Activated T-helper 17 cell treated with anti-CD3 and anti-CD28 coated beads, Interleukin-2, amount 50 U/mL, for 72 hours (primary cell): ENCODE results near the gene FKBP5. TPM values are rescaled to one million over a fixed set of nuclear protein-coding genes. Genes with fewer than 3 reads are reported as not detected.
A peak's percentile ranks its signal among the peaks of the same experiment; 100 is the strongest.

Source experiments
- ATAC-seq: fragments of 150-1000 bp; cut with Tn5 transposase; replicated peaks from 2 replicates; pipeline ENCODE4 v1.10.0; 2021; ENCODE audit warnings: mild to moderate bottlenecking, moderate library complexity
- H3K27ac Mint-ChIP-seq: one replicate; pipeline ENCODE4 v1.8.0; 2022; ENCODE audit warnings: mixed read lengths
- H3K27me3 Mint-ChIP-seq: one replicate; pipeline ENCODE4 v1.8.0; 2022; ENCODE audit warnings: mixed read lengths
- H3K36me3 Mint-ChIP-seq: one replicate; pipeline ENCODE4 v1.8.0; 2022; ENCODE audit warnings: low read depth, mild to moderate bottlenecking, mixed read lengths
- H3K4me1 Mint-ChIP-seq: one replicate; pipeline ENCODE4 v1.8.0; 2022; ENCODE audit warnings: mixed read lengths
- H3K4me3 Mint-ChIP-seq: one replicate; pipeline ENCODE4 v1.8.0; 2022; ENCODE audit warnings: mild to moderate bottlenecking, mixed read lengths
- H3K9me3 Mint-ChIP-seq: one replicate; pipeline ENCODE4 v1.8.0; 2022; ENCODE audit warnings: mixed read lengths
- total RNA-seq, 2 donors: library from RNA; stranded (reverse); gene quantifications; one replicate each; pipeline ENCODE4 v1.2.3, GENCODE V29; 2022

The FKBP5 gene
- total RNA-seq, 2 donors from 2014 or later = 39.9 to 101 TPM

GRCh38 chr6:35642471-35643161 lies 46.1 kb downstream of the FKBP5 start:
- peaks cover 43% of the 10 kb centered on the region for H3K4me1 Mint-ChIP-seq

GRCh38 chr6:35640017-35640664 lies 48.6 kb downstream of the FKBP5 start:
- Mint-ChIP-seq H3K9me3 (no peaks in the 10 kb centered on the region), H3K27me3 (no peaks in the 10 kb centered on the region), H3K4me3 (peak overlapping the region; percentile 60), H3K27ac (peak overlapping the region; percentile 79), H3K4me1 (peaks cover 39% of the 10 kb centered on the region), H3K36me3 (peaks cover 93% of the 10 kb centered on the region)
- ATAC-seq = peak; percentile 81

More at GRCh38 chr6:35642471-35643161, 46.1 kb downstream of the FKBP5 start:
- no peaks in the 10 kb centered on the region for H3K27me3 Mint-ChIP-seq
- no peaks in the 10 kb centered on the region for H3K9me3 Mint-ChIP-seq
- peak overlapping the region; percentile 33 for H3K4me3 Mint-ChIP-seq
- peak overlapping the region; percentile 26 for H3K27ac Mint-ChIP-seq
- no peak for ATAC-seq
- peaks cover 93% of the 10 kb centered on the region for H3K36me3 Mint-ChIP-seq

GRCh38 chr6:35638679-35639078 lies 50.0 kb downstream of the FKBP5 start:
- peaks cover 28% of the 10 kb centered on the region for H3K4me1 Mint-ChIP-seq
- peak overlapping the region; percentile 54 for H3K27ac Mint-ChIP-seq
- no peak overlapping the region for H3K4me3 Mint-ChIP-seq
- H3K27me3 Mint-ChIP-seq = no peaks in the 10 kb centered on the region
- peaks cover 96% of the 10 kb centered on the region for H3K36me3 Mint-ChIP-seq
- no peak for ATAC-seq
- no peaks in the 10 kb centered on the region for H3K9me3 Mint-ChIP-seq

DNA sequence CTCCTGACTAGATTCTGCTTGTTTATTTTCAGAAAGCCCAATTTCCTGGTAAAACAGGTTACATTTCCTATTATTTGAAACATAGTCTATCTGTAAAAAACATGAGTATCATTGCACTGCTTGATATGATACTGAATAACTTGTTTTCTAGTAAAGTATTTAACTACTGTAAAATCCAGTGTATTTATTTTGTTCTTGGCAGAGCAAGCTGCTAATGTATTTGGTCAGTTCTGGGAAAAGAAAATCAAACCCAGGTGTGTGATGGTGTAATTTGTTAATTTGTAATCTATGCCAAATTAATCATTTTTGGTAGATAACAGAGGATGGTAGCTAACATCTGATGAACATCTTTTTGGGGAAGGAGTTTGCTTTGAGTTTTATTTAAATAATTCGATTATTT lies 50.8 kb downstream of the FKBP5 start:
- Mint-ChIP-seq H3K4me3 (no peak overlapping the region), H3K36me3 (peaks cover 92% of the 10 kb centered on the region), H3K27me3 (no peaks in the 10 kb centered on the region), H3K4me1 (peaks cover 24% of the 10 kb centered on the region), H3K27ac (peak overlapping the region; percentile 54), H3K9me3 (no peaks in the 10 kb centered on the region)
- no peak for ATAC-seq

- peak overlapping the region; percentile 55 for H3K27ac Mint-ChIP-seq
- no peak for ATAC-seq
- H3K4me3 Mint-ChIP-seq = peak overlapping the region; percentile 55
- no peaks in the 10 kb centered on the region for H3K9me3 Mint-ChIP-seq
- H3K27me3 Mint-ChIP-seq = no peaks in the 10 kb centered on the region
- peaks cover 92% of the 10 kb centered on the region for H3K36me3 Mint-ChIP-seq
- H3K4me1 Mint-ChIP-seq = peaks cover 24% of the 10 kb centered on the region
Measured at GRCh38 chr6:35635601-35636597, 52.8 kb downstream of the FKBP5 start.

- Mint-ChIP-seq H3K27me3 (no peaks in the 10 kb centered on the region), H3K27ac (peak overlapping the region; percentile 66), H3K9me3 (no peaks in the 10 kb centered on the region), H3K4me1 (peaks cover 20% of the 10 kb centered on the region), H3K36me3 (peaks cover 91% of the 10 kb centered on the region), H3K4me3 (no peak overlapping the region)
- ATAC-seq = no peak
Measured at GRCh38 chr6:35634316-35634715, 54.4 kb downstream of the FKBP5 start.

GRCh38 chr6:35633579-35634089 lies 55.1 kb downstream of the FKBP5 start:
- H3K36me3 Mint-ChIP-seq = peaks cover 89% of the 10 kb centered on the region
- peak overlapping the region; percentile 66 for H3K27ac Mint-ChIP-seq
- no peak for ATAC-seq
- H3K9me3 Mint-ChIP-seq = no peaks in the 10 kb centered on the region
- peaks cover 18% of the 10 kb centered on the region for H3K4me1 Mint-ChIP-seq
- no peaks in the 10 kb centered on the region for H3K27me3 Mint-ChIP-seq
- H3K4me3 Mint-ChIP-seq = no peak overlapping the region

GRCh38 chr6:35629876-35630378 lies 58.8 kb downstream of the FKBP5 start:
- no peak for ATAC-seq
- no peaks in the 10 kb centered on the region for H3K9me3 Mint-ChIP-seq
- H3K27me3 Mint-ChIP-seq = no peaks in the 10 kb centered on the region
- H3K36me3 Mint-ChIP-seq = peaks cover 67% of the 10 kb centered on the region
- no peak overlapping the region for H3K4me3 Mint-ChIP-seq
- H3K4me1 Mint-ChIP-seq = peaks cover 4% of the 10 kb centered on the region
- peak overlapping the region; percentile 56 for H3K27ac Mint-ChIP-seq

- H3K27me3 Mint-ChIP-seq = no peaks in the 10 kb centered on the region
- ATAC-seq = no peak
Measured at GRCh38 chr6:35626401-35626800, 62.3 kb downstream of the FKBP5 start.

DNA sequence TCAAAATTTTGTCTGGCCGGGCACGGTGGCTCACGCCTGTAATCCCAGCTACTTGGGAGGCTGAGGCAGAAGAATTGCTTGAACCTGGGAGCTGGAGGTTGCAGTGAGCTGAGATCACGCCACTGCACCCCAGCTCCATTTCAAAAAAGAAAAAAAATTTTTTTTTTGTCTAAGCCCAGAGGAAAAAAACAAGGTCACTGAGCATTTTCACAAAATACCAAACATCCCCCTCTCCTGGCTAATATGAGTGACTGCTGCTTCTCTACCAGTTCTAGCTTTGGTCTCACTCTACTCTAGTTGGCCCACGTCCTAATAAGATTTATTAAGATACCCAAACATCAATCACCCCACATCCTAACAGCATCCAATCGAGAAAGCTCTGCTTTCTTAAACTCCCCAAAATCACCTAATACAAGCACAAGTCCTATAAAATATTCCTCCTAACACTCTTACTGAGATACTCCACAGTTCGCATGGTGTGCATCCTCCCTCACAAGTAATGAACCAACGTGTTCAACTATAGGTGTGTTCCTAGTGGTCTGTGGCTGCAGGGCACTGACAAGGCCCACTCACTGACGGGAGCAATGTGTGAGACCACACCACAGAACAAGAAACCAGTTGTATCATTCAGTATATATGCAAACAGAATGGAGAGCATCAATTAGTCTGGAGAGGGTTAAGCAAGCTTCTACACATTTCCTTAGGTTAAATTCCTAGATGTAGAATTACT lies 64.2 kb downstream of the FKBP5 start:
- H3K4me3 Mint-ChIP-seq = no peak overlapping the region
- peaks cover 7% of the 10 kb centered on the region for H3K4me1 Mint-ChIP-seq
- H3K27ac Mint-ChIP-seq = peak overlapping the region; percentile 10
- H3K36me3 Mint-ChIP-seq = peaks cover 46% of the 10 kb centered on the region
- ATAC-seq = peak; percentile 35
- H3K9me3 Mint-ChIP-seq = no peaks in the 10 kb centered on the region
- no peaks in the 10 kb centered on the region for H3K27me3 Mint-ChIP-seq

More at GRCh38 chr6:35626401-35626800, 62.3 kb downstream of the FKBP5 start:
- Mint-ChIP-seq H3K4me3 (no peak overlapping the region), H3K9me3 (no peaks in the 10 kb centered on the region), H3K27ac (peak overlapping the region; percentile 39), H3K36me3 (peaks cover 52% of the 10 kb centered on the region), H3K4me1 (peaks cover 11% of the 10 kb centered on the region)

- Mint-ChIP-seq H3K9me3 (no peaks in the 10 kb centered on the region), H3K36me3 (peaks cover 58% of the 10 kb centered on the region), H3K4me1 (peaks cover 7% of the 10 kb centered on the region), H3K27ac (peak overlapping the region; percentile 60), H3K4me3 (no peak overlapping the region), H3K27me3 (no peaks in the 10 kb centered on the region)
- ATAC-seq = no peak
Measured at GRCh38 chr6:35622283-35622682, 66.4 kb downstream of the FKBP5 start.

DNA sequence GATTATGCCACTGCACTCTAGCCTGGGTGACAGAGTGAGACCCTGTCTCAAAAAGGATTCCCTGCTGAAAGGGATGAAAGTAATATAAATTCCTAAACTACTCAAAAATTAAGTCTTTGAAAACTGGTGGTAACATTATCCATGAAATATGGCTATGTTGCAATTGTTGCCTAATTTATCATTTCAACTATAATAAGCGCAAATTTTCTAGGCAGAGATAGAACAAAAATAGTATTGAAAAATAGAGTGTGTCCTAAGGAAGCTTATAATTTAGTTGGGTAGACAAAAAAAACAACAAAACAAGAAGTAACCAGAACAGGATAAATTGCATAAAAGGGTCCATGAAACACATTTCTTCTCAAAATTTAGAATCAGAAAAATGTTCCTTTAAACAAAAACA lies 68.0 kb downstream of the FKBP5 start:
- Mint-ChIP-seq H3K27me3 (no peaks in the 10 kb centered on the region), H3K4me1 (peaks cover 7% of the 10 kb centered on the region), H3K27ac (no peak overlapping the region), H3K4me3 (no peak overlapping the region), H3K36me3 (peaks cover 59% of the 10 kb centered on the region), H3K9me3 (no peaks in the 10 kb centered on the region)
- no peak for ATAC-seq

DNA sequence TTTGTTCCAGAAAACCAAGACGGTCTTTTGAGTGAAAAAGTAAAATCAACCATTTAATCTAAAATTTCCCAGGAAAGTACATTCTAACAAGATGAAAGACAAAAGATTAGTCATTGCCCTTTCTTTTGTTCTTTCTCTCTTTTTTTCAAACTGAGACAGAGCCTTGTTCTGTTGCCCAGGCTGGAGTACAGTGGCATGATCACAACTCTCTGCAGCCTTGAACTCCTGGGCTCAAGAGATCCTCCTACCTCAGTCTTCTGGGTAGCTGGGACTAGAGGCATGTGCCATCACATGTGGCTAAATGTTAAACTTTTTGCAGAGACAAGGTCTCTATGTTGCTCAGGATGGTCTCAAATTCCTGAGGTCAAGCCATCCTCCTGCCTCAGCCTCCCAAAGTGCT lies 75.0 kb downstream of the FKBP5 start:
- peak overlapping the region; percentile 27 for H3K27ac Mint-ChIP-seq
- H3K4me1 Mint-ChIP-seq = peaks cover 33% of the 10 kb centered on the region
- peaks cover 93% of the 10 kb centered on the region for H3K36me3 Mint-ChIP-seq
- peak overlapping the region; percentile 36 for H3K4me3 Mint-ChIP-seq
- H3K27me3 Mint-ChIP-seq = no peaks in the 10 kb centered on the region
- no peak for ATAC-seq
- no peaks in the 10 kb centered on the region for H3K9me3 Mint-ChIP-seq
